Measurements from ENCODE around the gene GGT7. TPM values are rescaled to one million over a fixed set of nuclear protein-coding genes. Genes with fewer than 3 reads are reported as not detected.

Gene GGT7
- total and polyA plus RNA-seq, 4 donors, result 3.7 to 8.1 (median 6.0) TPM

GRCh38 chr20:34862724-34863123 is 9.9 kb downstream of the GGT7 start:
- no peak for DNase-seq (ENCODE audit: low spot score)
- 96% methylated on average over 12 of the region's 12 CpGs for WGBS
- H3K9ac ChIP-seq (ENCODE audit: low read depth in 1 of 2, low read length in 2 of 2), result no peak overlapping the region
- H3K36me3 ChIP-seq (ENCODE audit: control insufficient read depth in 4 of 4, insufficient read depth in 3 of 4, low read depth in 1 of 4, low read length in 3 of 4), result peaks cover 2 to 8% (median 3%) of the 10 kb centered on the region in 4 donors
- no peaks in the 10 kb centered on the region for H3K4me1 ChIP-seq (ENCODE audit: control insufficient read depth in 4 of 4, insufficient read depth in 4 of 4, low read length in 3 of 4)
- H3K27ac ChIP-seq (ENCODE audit: low read depth in 1 of 2, low read length in 2 of 2), result no peak overlapping the region
- H3K9me3 ChIP-seq (ENCODE audit: control insufficient read depth in 4 of 4, low read length in 3 of 4), result no peaks in the 10 kb centered on the region
- H3K4me3 ChIP-seq (ENCODE audit: low read depth in 1 of 3, low read length in 3 of 3), result no peak overlapping the region
- no peak for TF ChIP-seq REST (IDR thresholded peaks at IDR 0.05)
- TF ChIP-seq YY1 (IDR thresholded peaks at IDR 0.05), result no peak
- TF ChIP-seq JUND (IDR thresholded peaks at IDR 0.05), result no peak
- no peaks in the 10 kb centered on the region for H3K27me3 ChIP-seq (ENCODE audit: control insufficient read depth in 4 of 4, insufficient read depth in 4 of 4, low read length in 3 of 4)

- 87% methylated on average over 7 of the region's 7 CpGs for WGBS
- H3K9ac ChIP-seq (ENCODE audit: low read depth in 1 of 2, low read length in 2 of 2), result no peak overlapping the region
- H3K36me3 ChIP-seq (ENCODE audit: control insufficient read depth in 4 of 4, insufficient read depth in 3 of 4, low read depth in 1 of 4, low read length in 3 of 4), result peaks cover 2 to 11% (median 6%) of the 10 kb centered on the region in 4 donors
- no peaks in the 10 kb centered on the region for H3K4me1 ChIP-seq (ENCODE audit: control insufficient read depth in 4 of 4, insufficient read depth in 4 of 4, low read length in 3 of 4)
- no peaks in the 10 kb centered on the region for H3K27me3 ChIP-seq (ENCODE audit: control insufficient read depth in 4 of 4, insufficient read depth in 4 of 4, low read length in 3 of 4)
- TF ChIP-seq HNF4G (IDR thresholded peaks at IDR 0.05) (no peak), YY1 (IDR thresholded peaks at IDR 0.05) (no peak), RAD21 (IDR thresholded peaks at IDR 0.05) (no peak), TAF1 (conservative IDR thresholded peaks at IDR 0.05) (no peak), JUND (IDR thresholded peaks at IDR 0.05) (no peak), FOXA1 (IDR thresholded peaks at IDR 0.05) (no peak), SP1 (IDR thresholded peaks at IDR 0.05) (no peak), CTCF (IDR thresholded peaks at IDR 0.05; ENCODE audit: low read depth, low read length, missing input control) (no peak), MAX (IDR thresholded peaks at IDR 0.05) (no peak), FOXA2 (IDR thresholded peaks at IDR 0.05) (no peak), ZBTB33 (IDR thresholded peaks at IDR 0.05) (no peak)
- H3K9me3 ChIP-seq (ENCODE audit: control insufficient read depth in 4 of 4, low read length in 3 of 4), result no peaks in the 10 kb centered on the region
- no peak overlapping the region for H3K4me3 ChIP-seq (ENCODE audit: low read depth in 1 of 3, low read length in 3 of 3)
- no peak overlapping the region for H3K27ac ChIP-seq (ENCODE audit: low read depth in 1 of 2, low read length in 2 of 2)
- DNase-seq (ENCODE audit: low spot score), result no peak
These were observed 11.1 kb downstream of the GGT7 start for GRCh38 chr20:34861386-34862084.

All from liver (tissue), 9 donors.